Measurements from ENCODE around the gene PTGFR. TPM values are rescaled to one million over a fixed set of nuclear protein-coding genes. Genes with fewer than 3 reads are reported as not detected.

PTGFR gene
- total RNA-seq, 2 donors from 2014 or later, result 0.34 to 0.46 TPM

GRCh38 chr1:78549891-78550290 is 59.1 kb downstream of the PTGFR start:
- WGBS, result 54% methylated on average over 3 of the region's 3 CpGs
- TF ChIP-seq POLR2AphosphoS5 (IDR thresholded peaks at IDR 0.05), result no peak
- no peak for TF ChIP-seq POLR2A (IDR thresholded peaks at IDR 0.05)
- TF ChIP-seq, protein P1, sequence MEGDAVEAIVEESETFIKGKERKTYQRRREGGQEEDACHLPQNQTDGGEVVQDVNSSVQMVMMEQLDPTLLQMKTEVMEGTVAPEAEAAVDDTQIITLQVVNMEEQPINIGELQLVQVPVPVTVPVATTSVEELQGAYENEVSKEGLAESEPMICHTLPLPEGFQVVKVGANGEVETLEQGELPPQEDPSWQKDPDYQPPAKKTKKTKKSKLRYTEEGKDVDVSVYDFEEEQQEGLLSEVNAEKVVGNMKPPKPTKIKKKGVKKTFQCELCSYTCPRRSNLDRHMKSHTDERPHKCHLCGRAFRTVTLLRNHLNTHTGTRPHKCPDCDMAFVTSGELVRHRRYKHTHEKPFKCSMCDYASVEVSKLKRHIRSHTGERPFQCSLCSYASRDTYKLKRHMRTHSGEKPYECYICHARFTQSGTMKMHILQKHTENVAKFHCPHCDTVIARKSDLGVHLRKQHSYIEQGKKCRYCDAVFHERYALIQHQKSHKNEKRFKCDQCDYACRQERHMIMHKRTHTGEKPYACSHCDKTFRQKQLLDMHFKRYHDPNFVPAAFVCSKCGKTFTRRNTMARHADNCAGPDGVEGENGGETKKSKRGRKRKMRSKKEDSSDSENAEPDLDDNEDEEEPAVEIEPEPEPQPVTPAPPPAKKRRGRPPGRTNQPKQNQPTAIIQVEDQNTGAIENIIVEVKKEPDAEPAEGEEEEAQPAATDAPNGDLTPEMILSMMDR (IDR thresholded peaks at IDR 0.05), result no peak

DNA sequence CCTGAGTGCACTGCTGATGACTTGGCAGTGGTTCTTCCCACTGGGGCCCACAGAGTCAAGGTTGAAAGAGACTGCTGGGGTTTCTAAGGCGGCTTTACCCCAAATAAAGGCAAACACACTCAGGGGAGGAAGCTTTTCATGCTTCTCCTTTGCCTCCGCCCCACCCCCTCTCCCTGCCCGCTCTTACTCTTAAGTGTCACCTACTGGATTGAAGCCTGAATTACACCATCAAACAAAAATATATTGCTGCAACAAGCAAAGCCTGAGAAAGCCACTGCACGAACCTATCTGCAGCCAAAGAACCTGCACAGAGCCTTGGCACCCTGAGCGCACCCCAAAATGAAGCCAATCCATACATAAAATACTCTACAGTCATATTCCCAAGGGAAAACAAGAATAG is 63.1 kb downstream of the PTGFR start:
- Histone ChIP-seq H3K36me3 (no peaks in the 10 kb centered on the region), H3K4me1 (replicated peaks) (no peaks in the 10 kb centered on the region), H3K27me3 (replicated peaks; ENCODE audit: insufficient read depth) (no peaks in the 10 kb centered on the region), H3K9me3 (no peaks in the 10 kb centered on the region), H3K27ac (no peak overlapping the region), H3K4me3 (no peak overlapping the region)
- DNase-seq (ENCODE audit: low spot score), result no peak
- intact Hi-C loops (cut with DNase I), result no loop called here
- TF ChIP-seq, protein P1 (IDR thresholded peaks at IDR 0.05), result no peak
- no peak for TF ChIP-seq POLR2A (IDR thresholded peaks at IDR 0.05)
- TF ChIP-seq POLR2AphosphoS5 (IDR thresholded peaks at IDR 0.05), result no peak
- WGBS, result 82% methylated on average over 5 of the region's 5 CpGs

More at GRCh38 chr1:78549891-78550290, 59.1 kb downstream of the PTGFR start:
- H3K36me3 ChIP-seq, result no peaks in the 10 kb centered on the region
- no peak overlapping the region for H3K27ac ChIP-seq
- DNase-seq (ENCODE audit: low spot score), result no peak
- H3K9me3 ChIP-seq, result no peaks in the 10 kb centered on the region
- intact Hi-C loops (cut with DNase I), result no loop called here
- H3K4me3 ChIP-seq, result no peak overlapping the region
- H3K4me1 ChIP-seq (replicated peaks), result no peaks in the 10 kb centered on the region
- H3K27me3 ChIP-seq (replicated peaks; ENCODE audit: insufficient read depth), result no peaks in the 10 kb centered on the region

DNA sequence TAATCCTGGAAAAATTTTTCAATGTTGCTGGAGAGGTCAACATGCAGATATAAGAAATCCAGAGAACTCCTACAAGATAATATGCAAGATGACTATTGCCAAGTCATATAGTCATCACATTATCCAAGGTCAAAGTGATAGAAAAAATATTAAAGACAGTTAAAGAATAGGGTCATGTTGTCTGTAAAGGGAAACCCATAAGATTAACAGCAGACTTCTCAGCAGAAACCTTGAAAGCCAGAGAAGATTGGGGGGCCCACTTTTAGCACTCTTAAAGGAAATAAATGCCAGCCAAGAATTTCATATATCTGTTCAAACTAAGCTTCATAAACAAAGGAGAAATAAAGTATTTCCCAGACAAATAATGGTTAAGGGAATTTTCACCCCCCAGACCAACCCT is 64.1 kb downstream of the PTGFR start:
- Histone ChIP-seq H3K4me1 (replicated peaks) (no peaks in the 10 kb centered on the region), H3K27ac (no peak overlapping the region), H3K27me3 (replicated peaks; ENCODE audit: insufficient read depth) (no peaks in the 10 kb centered on the region), H3K9me3 (no peaks in the 10 kb centered on the region), H3K36me3 (no peaks in the 10 kb centered on the region), H3K4me3 (no peak overlapping the region)
- intact Hi-C loops (cut with DNase I), result no loop called here
- DNase-seq (ENCODE audit: low spot score), result no peak
- TF ChIP-seq POLR2A (IDR thresholded peaks at IDR 0.05) (no peak), POLR2AphosphoS5 (IDR thresholded peaks at IDR 0.05) (no peak)
- TF ChIP-seq, protein P1 (IDR thresholded peaks at IDR 0.05), result no peak

GRCh38 chr1:78559680-78560079 is 68.9 kb downstream of the PTGFR start:
- TF ChIP-seq, protein P1 (IDR thresholded peaks at IDR 0.05), result no peak
- no peak for TF ChIP-seq POLR2AphosphoS5 (IDR thresholded peaks at IDR 0.05)
- no peak for TF ChIP-seq POLR2A (IDR thresholded peaks at IDR 0.05)
- no peak overlapping the region for H3K27ac ChIP-seq
- DNase-seq (ENCODE audit: low spot score), result no peak
- no peaks in the 10 kb centered on the region for H3K27me3 ChIP-seq (replicated peaks; ENCODE audit: insufficient read depth)
- H3K9me3 ChIP-seq, result no peaks in the 10 kb centered on the region
- no peak overlapping the region for H3K4me3 ChIP-seq
- H3K36me3 ChIP-seq, result no peaks in the 10 kb centered on the region
- H3K4me1 ChIP-seq (replicated peaks), result no peaks in the 10 kb centered on the region
- intact Hi-C loops (cut with DNase I), result no loop called here

DNA sequence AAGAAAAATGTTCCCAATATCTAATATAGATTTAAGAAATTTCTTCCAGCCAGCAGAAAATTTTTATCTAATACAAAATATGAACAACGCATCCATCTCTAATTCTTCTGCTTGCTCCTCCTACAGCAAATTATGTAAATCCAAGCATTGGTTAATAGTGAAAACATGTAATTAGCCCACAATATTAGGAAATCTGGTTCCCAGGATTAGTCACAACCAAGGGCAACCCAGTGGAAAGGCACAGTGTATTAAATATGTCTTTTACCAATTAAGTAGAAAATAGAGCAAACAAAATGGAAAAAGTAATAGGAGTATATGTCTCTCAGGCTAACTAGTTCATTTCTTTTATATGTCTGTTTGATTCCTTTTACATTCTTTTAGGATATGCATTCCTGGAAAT is 70.0 kb downstream of the PTGFR start:
- Histone ChIP-seq H3K27ac (no peak overlapping the region), H3K4me3 (no peak overlapping the region), H3K36me3 (no peaks in the 10 kb centered on the region), H3K27me3 (replicated peaks; ENCODE audit: insufficient read depth) (no peaks in the 10 kb centered on the region), H3K9me3 (no peaks in the 10 kb centered on the region), H3K4me1 (replicated peaks) (no peaks in the 10 kb centered on the region)
- no peak for DNase-seq (ENCODE audit: low spot score)
- 92% methylated on average over 1 of the region's 1 CpG for WGBS
- intact Hi-C loops (cut with DNase I), result no loop called here
- TF ChIP-seq, protein P1 (IDR thresholded peaks at IDR 0.05), result no peak
- TF ChIP-seq POLR2AphosphoS5 (IDR thresholded peaks at IDR 0.05) (no peak), POLR2A (IDR thresholded peaks at IDR 0.05) (no peak)

All from prostate gland (tissue), 2 donors.